SU-DHL-6 (cell line): ENCODE measurements around the gene ROBO2.

Source experiments
- CTCF ChIP-seq: fragments of 200-600 bp; sonication (generic); IDR thresholded peaks from one replicate; pipeline ENCODE4 v1.5.1; 2017; ENCODE audit warnings: antibody characterized with exemption, mild to moderate bottlenecking, low read length, moderate library complexity; ENCODE audit not compliant: insufficient read depth, poor library complexity, severe bottlenecking
- EZH2phosphoT487 ChIP-seq: fragments of 200-600 bp; sonication (generic), shearing (Covaris generic); conservative IDR thresholded peaks from 2 replicates; pipeline ENCODE4 v1.6.1; 2018; ENCODE audit warnings: mild to moderate bottlenecking, antibody characterized with exemption, low read length, moderate library complexity, mixed read lengths

- TF ChIP-seq CTCF (no peak), EZH2phosphoT487 (no peak)
Measured at GRCh38 chr3:77620009-77620408, 580.1 kb downstream of the ROBO2 start.
